Fibroblast of mammary gland (primary cell): ENCODE data around the gene CASTOR1.

Experiments used
- DNase-seq: peaks from one replicate; pipeline ENCODE4 v3.0.0-alpha.2; 2010; ENCODE audit warnings: low read depth
- H3K4me3 ChIP-seq: 2 replicates; pipeline ENCODE4 v1.5.1; 2011; ENCODE audit warnings: low read depth, mild to moderate bottlenecking, low read length, moderate library complexity; ENCODE audit not compliant: control insufficient read depth
- CTCF ChIP-seq: conservative IDR thresholded peaks from 2 replicates; pipeline ENCODE4 v1.5.1; 2011; ENCODE audit warnings: low read depth, low read length, inconsistent platforms; ENCODE audit not compliant: control insufficient read depth, insufficient read depth

The CASTOR1 gene

DNA sequence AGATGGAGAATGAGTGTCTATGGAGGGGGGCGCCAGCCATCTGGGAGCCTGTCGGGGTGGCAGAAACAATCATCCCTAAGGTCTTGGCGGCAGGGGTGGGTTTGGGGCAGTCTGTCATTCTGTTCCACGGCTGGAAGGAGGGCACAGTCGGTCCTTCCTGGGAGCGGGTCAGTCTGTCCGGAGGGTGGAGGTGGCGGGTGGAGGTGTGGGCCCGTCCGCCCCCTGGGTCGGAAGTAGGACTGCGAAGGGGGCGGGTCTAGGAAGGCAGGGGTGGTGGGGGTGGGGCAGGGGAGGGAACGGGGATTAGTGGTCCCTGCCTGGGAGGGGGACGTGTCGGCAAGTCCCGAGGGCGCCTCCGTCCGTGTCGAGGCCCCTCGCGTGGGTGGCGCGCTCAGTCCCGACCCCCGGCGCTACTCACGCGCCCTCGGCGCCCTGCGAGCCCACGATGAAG, 37.0 kb upstream of the CASTOR1 start:
- TF ChIP-seq CTCF: no peak
- peak overlapping the region; percentile 71 for H3K4me3 ChIP-seq
- DNase-seq: no peak

GRCh38 chr22:30325724-30326254, 36.5 kb upstream of the CASTOR1 start:
- peak overlapping the region; percentile 71 for H3K4me3 ChIP-seq
- no peak for DNase-seq
- TF ChIP-seq CTCF: no peak

DNA sequence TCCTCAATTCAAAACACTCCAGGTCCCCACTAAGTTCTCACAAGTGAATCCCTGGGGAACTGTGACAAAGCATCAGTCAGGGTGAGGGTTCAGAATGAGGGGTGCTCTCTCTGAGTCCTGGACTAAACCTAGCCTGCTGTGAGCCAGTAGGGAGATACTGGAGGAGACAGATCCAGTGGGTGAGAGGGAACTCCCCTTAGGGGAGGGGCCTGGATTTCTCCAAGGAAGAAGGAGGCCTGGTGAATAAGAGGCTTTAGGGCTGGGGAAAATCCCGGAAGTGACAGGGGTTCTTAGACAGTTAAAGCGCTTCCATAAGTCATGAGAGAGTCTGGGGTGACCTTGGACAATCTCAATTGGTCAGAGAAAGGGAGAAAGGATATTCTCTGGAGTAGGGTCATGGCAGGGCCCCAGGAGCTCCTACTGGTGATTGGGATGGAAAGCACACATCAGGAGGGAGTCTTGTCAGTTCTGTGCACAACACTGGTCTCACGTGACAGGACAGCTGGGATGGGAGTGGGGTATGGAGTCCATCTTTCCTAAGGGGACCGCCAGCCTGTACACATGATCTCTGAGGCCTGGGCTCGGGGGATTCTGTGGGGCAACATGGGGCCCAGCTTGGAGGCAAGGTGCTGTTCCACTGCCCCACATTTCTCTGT, 35.9 kb upstream of the CASTOR1 start:
- peak; percentile 92 for DNase-seq
- TF ChIP-seq CTCF: no peak
- peak overlapping the region; percentile 71 for H3K4me3 ChIP-seq

DNA sequence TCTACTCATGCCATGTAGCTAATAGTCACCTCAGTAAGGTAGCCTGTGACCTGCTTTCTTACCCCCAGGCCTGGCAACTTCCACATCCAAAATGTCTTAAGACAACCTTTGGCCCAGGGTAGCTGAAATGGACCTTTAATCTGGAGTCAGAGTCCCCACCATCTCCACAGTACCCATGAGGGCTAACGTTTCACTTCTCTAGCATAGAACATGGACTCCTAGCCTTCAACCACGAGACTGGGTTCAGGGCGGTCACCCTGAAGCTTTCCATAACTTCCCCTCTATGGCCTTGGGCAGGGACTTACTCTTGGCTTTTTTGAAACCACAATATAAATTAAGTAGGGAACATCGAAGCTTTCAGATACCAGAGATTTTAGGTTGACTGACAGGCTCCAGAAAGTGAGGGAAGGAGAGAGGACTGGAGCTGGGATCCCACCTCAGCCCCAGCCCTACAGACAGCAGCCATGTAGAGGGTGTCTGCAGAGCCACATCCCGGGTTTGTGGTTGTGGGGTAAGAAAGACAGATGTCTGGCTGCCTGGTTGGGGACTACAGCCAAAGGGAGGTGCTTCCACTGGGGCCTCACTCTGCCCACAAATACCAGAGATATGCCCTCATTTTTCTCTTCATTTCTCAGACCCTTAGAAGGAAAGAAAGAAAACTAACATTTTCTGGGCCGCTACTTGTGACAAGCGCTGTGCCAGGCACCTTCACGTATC, 34.9 kb upstream of the CASTOR1 start:
- no peak overlapping the region for H3K4me3 ChIP-seq
- TF ChIP-seq CTCF: no peak
- peak; percentile 37 for DNase-seq

- no peak for DNase-seq
- no peak for TF ChIP-seq CTCF
- no peak overlapping the region for H3K4me3 ChIP-seq
Observed at GRCh38 chr22:30323246-30323645, 33.9 kb upstream of the CASTOR1 start.

- no peak for TF ChIP-seq CTCF
- no peak overlapping the region for H3K4me3 ChIP-seq
- DNase-seq: no peak
Observed at GRCh38 chr22:30321461-30321860, 32.2 kb upstream of the CASTOR1 start.
